ENCODE measurements around the gene SLC5A1. TPM values are rescaled to one million over a fixed set of nuclear protein-coding genes. Genes with fewer than 3 reads are reported as not detected.

SLC5A1 gene
- 10 to 100 TPM; 19.2 to 33.4 (median 23.3) TPM for total RNA-seq

DNA sequence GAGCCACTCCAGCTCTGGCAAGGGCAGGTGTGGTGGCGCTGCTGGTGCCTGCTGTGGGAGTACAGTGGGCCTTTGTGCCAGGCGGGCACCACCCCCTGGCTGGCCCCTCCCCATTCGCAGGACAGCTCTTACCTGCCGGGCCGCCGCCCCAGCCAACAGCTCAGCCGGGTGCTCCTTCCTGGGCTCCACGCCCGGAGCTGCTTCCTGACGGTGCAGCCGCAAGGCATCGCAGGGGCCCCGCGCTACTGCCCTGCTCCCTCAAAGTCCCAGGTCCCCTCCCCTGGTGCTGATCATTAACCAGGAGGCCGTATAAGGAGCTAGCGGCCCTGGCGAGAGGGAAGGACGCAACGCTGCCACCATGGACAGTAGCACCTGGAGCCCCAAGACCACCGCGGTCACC is at the start of gene SLC5A1:
Gene SLC5A1 (plus strand): TSS at position 338 of the 400 bp plus-strand sequence. CDS start 21 bp downstream, at position 359.
- peak in 1 of 2 donors; percentile 88 for DNase-seq (ENCODE audit: low spot score in 2 of 2)
- 39 to 88% methylated on average over 7 to 21 of the region's 21 CpGs for WGBS, 2 donors
- no peak for TF ChIP-seq CTCF (IDR thresholded peaks at IDR 0.05)
- no peak for TF ChIP-seq POLR2A (IDR thresholded peaks at IDR 0.05)
- no peak within 1 kb of the TSS for H3K4me3 ChIP-seq (ENCODE audit: low read depth, poor library complexity, severe bottlenecking)
- intact Hi-C loops (cut with DNase I; ENCODE audit: low total_unique reads): no loop called here

DNA sequence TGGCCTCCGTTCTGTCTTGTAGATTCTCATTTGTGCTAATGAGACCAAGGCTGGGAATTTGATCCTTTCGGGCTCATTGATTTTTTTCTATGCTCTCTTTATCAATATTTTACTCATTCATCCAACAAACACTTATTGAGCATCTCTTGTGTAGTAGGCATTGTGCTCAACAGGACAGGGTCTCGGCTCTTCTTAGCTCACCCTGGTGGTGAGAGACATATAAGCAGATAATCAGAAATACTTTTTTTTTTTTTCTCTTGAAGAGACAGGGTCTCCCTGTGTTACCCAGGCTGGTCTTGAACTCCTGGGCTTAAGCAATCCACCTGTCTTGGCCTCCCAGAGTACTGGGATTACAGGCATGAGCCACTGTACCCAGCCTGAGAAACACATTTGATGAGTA is 48.0 kb upstream of the SLC5A1 start:
- H3K4me3 ChIP-seq (ENCODE audit: low read depth, poor library complexity, severe bottlenecking): no peak overlapping the region
- DNase-seq (ENCODE audit: low spot score in 2 of 2): no peak
- 68 to 89% methylated on average over 3 of the region's 3 CpGs for WGBS, 2 donors
- TF ChIP-seq POLR2A (IDR thresholded peaks at IDR 0.05) (no peak), CTCF (IDR thresholded peaks at IDR 0.05) (no peak)
- intact Hi-C loops (cut with DNase I; ENCODE audit: low total_unique reads): no loop called here

GRCh38 chr22:31995807-31996206 is 47.3 kb upstream of the SLC5A1 start:
- no peak overlapping the region for H3K4me3 ChIP-seq (ENCODE audit: low read depth, poor library complexity, severe bottlenecking)
- intact Hi-C loops (cut with DNase I; ENCODE audit: low total_unique reads): no loop called here
- TF ChIP-seq POLR2A (IDR thresholded peaks at IDR 0.05): no peak
- no peak for TF ChIP-seq CTCF (IDR thresholded peaks at IDR 0.05)
- 54 to 60% methylated on average over 3 of the region's 3 CpGs for WGBS, 2 donors
- no peak for DNase-seq (ENCODE audit: low spot score in 2 of 2)

- no peak overlapping the region for H3K4me3 ChIP-seq (ENCODE audit: low read depth, poor library complexity, severe bottlenecking)
- WGBS, 2 donors: 82 to 91% methylated on average over 3 of the region's 3 CpGs
- TF ChIP-seq CTCF (IDR thresholded peaks at IDR 0.05) (no peak), POLR2A (IDR thresholded peaks at IDR 0.05) (no peak)
- peak in 1 of 2 donors; percentile 58 for DNase-seq (ENCODE audit: low spot score in 2 of 2)
- intact Hi-C loops (cut with DNase I; ENCODE audit: low total_unique reads): no loop called here
Observed at GRCh38 chr22:31998784-31999385, 44.2 kb upstream of the SLC5A1 start.

DNA sequence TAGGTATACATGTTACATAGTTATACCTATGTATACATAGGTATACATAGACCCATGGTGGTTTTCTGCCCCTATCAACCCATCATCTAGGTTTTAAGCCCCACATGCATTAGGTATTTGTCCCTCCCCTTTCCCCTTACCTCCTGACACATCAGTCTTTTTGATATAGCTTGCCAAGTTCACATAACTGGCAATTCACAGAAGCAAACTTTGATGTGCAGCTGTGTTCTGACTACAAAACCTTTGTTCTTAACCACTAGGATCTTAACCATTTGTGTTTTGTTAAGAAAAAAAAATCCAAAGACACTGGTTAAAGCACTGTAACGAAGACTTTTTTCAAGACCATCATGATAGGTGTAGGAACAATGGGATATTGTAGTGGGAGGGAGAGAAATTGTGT is 42.9 kb upstream of the SLC5A1 start:
- no peak overlapping the region for H3K4me3 ChIP-seq (ENCODE audit: low read depth, poor library complexity, severe bottlenecking)
- TF ChIP-seq CTCF (IDR thresholded peaks at IDR 0.05): no peak
- no peak for TF ChIP-seq POLR2A (IDR thresholded peaks at IDR 0.05)
- DNase-seq (ENCODE audit: low spot score in 2 of 2): no peak
- WGBS, 2 donors: 66 to 69% methylated on average over 1 of the region's 1 CpG
- intact Hi-C loops (cut with DNase I; ENCODE audit: low total_unique reads): no loop called here

GRCh38 chr22:32005453-32005852 is 37.6 kb upstream of the SLC5A1 start:
- WGBS, 2 donors: 41 to 75% methylated on average over 1 of the region's 1 CpG
- no peak overlapping the region for H3K4me3 ChIP-seq (ENCODE audit: low read depth, poor library complexity, severe bottlenecking)
- no peak for DNase-seq (ENCODE audit: low spot score in 2 of 2)
- intact Hi-C loops (cut with DNase I; ENCODE audit: low total_unique reads): no loop called here
- no peak for TF ChIP-seq CTCF (IDR thresholded peaks at IDR 0.05)
- TF ChIP-seq POLR2A (IDR thresholded peaks at IDR 0.05): no peak
